HG03159 (cell line): ENCODE data around the gene BCAS3.
"Not testable (repeated sequence)": the region's sequence is repeated elsewhere in the genome, so short reads cannot be mapped to it uniquely, and the experiment has no call there.

Experiments used
- ATAC-seq: cut with Tn5 transposase; IDR thresholded peaks from one replicate; pipeline ENCODE4 v1.9.1; 2021; ENCODE audit warnings: mild to moderate bottlenecking, moderate library complexity; ENCODE audit not compliant: unreplicated experiment

BCAS3 gene

DNA sequence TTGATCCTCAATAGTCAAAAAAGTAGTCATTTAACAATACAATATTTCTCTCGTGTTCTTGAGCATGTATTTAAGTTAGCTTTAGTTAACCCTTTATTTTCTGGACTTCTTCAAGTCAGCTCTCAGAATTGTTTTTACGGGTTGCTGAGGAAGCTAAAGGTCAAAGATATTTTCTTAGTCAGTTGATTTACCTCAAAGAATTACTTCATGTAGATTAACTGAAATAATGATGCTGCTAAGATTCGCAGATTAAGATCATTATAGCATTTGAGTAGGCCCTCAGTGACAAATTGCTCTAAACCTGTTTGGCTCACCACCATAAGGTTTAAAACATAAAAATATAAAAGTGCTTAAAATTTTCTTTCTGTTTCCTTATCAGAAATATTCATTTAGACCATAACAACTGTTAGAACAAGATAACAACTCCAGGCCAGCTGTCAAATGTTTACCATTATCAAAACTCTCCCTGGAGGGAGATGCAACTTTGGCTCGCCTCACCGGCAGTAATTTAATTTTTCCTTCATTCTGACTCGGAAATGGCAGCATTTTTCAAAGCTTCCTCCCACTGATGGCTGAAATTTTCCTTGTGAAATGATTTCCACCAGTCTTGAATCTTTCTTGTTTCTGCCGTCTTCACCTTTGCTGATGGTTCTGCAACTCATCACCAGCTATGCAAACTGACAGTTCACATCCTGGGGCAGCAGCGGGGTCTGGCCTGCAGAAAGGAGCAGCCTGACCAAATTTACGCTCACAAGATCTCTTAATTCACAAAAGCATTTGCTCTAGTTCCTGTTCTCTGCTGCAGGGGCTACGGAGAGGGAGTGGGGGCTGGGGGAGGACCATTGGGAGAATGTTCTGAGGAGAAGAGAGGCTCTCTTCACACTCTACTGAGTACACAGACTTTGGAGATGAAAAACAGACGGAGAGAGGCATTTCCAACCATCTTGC lies 467.2 kb downstream of the BCAS3 start:
- no peak for ATAC-seq

- ATAC-seq: not testable (repeated sequence)
Observed at GRCh38 chr17:61146833-61147232, 469.2 kb downstream of the BCAS3 start.

GRCh38 chr17:61149106-61149825 lies 471.6 kb downstream of the BCAS3 start:
- no peak for ATAC-seq

DNA sequence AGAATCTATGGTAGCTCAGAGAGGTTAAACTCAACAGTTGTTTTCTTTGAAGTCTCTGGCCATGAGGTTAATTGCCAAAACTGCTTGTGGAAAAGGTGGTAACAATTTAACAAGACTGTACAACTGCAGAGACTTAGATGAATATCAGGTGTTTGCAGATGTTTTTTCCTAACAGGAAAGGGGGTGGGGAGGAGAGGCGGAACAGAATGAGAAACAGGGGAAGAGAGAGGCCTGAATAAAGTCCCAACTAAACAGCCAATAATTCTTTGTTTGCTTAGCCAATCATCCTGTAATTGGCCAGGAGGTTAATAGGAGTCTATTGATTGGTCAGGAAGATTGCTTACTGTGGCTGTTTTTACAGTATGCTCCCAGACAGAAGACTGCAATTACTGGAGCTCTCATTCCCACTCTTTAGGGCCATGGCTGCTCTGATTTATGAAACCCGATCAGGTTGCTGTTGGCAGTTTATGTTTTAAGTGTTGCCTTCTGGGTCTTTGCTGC lies 472.3 kb downstream of the BCAS3 start:
- ATAC-seq: no peak

- no peak for ATAC-seq
Observed at GRCh38 chr17:61150686-61151299, 473.1 kb downstream of the BCAS3 start.

DNA sequence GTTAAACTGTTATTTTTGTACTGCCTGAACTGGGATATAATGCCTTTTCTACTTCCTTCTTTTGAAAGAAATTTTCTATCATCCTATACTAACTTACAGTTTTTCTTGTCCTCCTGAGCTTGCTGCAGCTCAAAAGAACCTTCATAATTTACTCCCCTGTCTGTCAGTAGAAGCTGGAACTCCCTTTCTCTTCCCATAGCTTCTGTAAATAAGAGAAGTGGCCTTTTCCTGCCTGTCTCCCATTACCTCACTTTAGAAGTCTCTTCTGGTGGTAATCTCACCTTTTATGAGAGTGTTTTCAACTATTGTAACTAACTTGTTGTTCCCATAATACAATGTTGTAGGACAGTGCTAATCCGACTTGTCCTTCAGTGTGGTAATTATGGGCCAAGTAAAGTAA lies 475.2 kb downstream of the BCAS3 start:
- no peak for ATAC-seq

DNA sequence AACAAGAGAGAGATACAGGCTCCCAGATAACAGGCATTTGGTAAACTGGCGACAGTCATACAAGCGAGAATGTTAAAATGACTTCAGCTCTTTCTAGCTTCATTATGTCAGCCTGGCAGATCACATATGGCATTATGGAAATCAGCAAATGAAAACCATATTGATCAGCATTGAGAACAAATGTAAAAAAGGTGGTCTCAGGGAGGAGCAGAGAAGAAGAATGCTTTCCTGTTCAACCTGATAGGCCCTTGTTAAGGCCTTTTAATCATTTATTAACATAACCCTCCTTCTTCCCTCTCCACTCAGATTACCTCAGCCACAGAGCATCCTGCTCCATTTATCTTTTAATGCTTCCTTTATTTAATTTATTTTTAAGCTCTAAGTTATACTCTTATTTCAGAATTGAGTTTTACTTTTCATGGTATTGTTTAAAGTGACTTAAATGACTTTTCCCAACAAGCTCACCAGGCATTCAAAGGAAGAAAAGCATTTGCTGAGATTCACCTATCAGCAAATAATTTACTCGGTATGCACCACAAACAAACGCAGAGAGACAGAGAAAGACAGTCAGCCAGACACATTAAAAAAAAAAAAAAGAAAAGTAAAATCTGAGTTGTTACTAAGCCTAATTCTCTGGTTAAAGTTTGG lies 478.1 kb downstream of the BCAS3 start:
- no peak for ATAC-seq

DNA sequence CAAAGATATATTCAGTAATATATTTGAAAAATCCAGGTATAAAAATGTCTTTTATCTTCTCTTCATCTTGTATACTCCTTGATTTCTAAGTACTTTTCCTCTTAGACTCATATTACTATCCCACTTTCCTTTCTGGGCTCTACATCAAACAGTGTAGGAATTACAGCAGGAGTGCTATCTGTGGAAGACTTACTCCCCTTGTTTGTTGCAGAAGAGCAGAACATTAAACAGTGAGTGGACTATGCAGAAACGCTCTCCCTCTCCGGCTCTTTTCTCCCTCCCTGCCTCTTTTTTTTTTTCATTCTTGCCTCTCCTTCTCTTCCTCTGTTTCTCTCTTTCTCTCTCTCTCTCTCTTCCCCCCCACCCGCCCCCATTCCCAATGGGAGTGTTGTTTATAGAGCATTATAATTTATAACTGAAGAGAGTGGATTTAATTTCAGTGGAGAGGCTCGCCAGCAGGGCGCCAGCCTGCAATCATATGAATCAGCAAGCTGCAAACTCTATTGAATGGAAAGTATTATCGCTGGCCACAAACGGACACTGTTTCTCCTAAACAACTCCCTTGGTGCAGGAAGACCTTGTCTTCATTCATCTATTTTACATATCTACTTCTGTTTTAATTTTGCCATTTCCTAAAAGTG lies 479.7 kb downstream of the BCAS3 start:
- ATAC-seq: no peak

DNA sequence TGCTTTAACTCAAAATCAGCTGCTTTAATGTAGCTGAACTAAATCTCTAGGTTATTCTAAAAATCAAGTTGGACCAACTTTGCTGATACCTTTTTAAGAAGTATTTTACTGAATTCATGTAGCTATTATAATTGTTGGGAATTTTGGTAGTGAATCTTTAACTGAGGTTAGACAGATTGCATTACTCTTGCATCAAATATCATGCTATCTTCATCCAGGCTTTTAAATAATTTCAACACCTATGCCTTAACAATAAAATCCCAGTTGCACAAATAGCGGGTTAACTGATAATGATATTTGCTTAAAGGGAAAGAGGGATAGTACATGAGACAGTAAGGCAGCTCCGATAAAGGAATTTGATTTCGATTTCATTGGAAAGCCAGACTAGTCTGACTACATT lies 480.7 kb downstream of the BCAS3 start:
- ATAC-seq: no peak

GRCh38 chr17:61159221-61159814 lies 481.7 kb downstream of the BCAS3 start:
- ATAC-seq: no peak

DNA sequence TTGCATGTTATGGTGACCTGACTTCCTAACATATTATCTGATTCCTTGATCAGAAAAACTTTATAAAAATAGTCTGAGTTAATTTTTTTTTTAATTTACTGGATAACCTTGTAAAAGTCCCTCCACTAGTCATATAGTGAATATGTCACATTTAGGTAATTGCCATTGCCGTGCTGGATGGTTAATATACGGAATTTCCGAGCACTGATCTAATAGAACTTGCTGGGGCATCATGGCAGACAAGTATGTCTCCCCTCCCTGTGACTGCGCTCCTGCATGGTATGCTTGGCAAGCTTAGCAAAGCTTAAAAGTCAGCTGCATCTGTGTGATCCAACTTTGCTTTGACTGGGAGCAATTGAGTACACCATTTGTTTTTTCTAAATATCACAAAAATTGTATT lies 482.6 kb downstream of the BCAS3 start:
- ATAC-seq: no peak

DNA sequence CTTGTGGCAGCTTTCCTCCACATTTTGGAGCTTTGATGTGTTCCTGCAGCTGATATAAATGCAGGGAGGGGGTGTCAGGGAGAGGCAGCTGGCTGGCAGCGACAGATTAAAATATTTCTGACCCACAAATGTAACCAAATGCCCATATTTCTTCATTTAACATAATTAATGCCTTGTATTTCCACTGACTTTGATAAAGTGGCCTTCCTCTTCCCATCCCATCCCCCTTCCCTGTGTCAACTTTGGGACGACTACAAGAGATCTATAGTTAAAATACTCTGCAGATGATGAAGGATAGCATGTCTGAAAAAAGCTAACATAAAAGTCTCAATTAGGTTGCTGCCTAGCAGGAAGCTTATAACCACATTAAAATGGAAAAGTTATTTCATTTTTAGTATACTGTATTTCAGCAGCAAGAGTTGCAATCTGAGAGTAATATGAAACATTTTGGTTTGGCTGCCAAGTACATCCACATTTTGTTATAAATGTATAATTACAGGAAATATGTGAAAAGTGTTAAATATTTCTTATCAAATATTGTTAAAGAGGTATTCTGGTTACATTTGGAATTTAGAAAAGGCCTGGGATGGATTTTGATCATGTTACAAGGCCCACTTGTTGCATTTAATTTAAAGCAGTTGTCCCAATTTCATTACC lies 483.3 kb downstream of the BCAS3 start:
- no peak for ATAC-seq

DNA sequence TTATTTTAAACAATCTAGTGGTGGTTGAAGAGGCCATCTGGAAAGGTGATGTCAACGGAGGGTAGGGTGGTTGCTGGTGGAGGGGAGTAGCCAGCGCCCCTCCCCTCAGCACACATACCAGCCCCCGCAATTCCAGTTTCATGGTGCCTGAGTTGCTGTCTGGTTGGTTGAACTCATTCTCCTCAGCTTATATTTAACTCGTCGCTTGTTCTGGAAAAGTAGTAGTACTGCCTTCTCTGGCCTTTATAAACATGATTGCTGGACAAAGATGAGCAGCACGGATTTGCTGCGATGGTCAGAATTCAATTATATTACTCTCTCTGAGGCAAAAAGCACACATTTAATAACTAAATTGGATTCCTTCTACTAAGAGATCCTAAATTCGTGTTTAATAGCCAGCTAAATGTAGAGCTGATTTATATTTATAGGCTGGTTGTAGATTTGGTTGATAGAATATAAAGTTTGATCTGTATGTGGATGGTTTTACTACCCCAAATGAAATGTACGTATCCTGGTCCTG lies 484.0 kb downstream of the BCAS3 start:
- no peak for ATAC-seq

DNA sequence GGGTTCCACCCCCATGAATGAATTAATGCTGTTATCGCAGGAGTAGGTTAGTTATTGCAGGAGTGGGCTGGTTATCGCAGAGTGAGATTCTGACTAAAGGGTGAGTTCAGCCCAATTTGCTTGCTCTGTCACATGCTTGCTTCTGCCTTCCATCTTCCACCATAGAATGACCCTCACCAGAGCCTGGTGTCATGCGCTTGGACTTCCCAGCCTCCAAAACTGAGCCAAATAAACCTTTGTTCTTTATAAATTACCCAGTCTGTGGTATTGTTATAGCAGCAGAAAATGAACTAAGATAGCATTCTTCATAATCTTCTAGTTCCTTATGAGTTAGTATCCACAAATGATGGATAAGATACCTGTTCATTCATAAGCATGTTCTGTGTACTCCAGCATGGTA lies 486.9 kb downstream of the BCAS3 start:
- ATAC-seq: no peak

DNA sequence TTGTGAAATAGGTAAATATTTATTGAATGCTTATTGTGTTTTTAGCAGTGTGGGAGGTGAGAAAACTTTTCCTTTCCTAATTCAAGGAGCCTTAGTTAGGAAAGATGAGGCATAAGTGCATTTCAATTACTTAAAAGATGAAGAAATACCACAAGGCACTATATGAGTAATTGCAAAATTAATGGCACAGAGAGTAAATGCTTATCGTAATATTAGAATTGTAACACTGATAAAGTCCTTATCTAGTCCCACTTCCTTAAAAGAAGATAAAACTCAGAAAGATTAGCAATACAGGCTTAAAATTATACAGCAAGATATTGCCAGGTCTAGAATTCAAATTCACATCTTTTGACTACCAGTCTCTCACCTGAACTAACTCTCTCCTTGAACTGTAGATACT lies 489.4 kb downstream of the BCAS3 start:
- ATAC-seq: no peak

GRCh38 chr17:61168506-61168905 lies 490.9 kb downstream of the BCAS3 start:
- no peak for ATAC-seq

- ATAC-seq: no peak
Observed at GRCh38 chr17:61174310-61174709, 496.7 kb downstream of the BCAS3 start.

DNA sequence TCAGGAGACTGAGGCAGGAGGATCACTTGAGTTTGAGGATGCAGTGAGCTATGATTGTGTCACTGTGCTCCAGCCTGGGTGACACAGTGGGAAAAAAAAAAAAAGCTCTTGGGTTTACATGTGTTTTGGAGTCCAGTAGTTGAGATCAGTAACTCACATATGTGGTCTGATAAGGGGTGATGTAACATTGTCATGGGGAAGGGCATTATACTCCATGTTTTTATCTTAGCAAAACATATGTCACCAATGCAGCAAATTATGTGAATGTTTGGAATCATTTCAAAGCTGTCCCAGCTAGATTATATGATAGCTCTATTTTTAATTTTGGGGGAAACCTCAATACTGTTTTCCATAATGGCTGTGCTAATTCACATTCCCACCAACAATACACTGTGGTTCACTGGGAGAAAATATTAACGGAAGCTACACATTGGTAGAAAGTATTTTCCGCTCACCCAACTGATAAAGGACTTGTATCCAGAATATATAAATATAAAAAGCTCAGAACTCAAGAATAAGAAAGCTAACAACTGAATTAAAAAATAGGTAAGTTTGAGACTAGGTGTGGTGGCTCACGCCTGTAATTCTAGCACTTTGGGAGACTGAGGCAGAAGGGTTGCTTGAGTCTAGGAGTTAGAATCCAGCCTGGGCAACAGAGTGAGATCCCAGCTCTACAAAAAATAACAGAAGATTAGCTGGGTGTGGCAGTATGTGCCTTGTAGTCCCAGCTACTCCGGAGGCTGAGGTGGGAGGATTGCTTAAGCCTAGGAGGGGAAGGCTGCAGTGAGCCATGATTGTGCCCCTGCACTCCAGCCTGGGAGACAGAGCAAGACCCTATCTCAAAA lies 497.9 kb downstream of the BCAS3 start:
- ATAC-seq: no peak
